Left cardiac atrium (tissue), 4 donors: Measurements from ENCODE around the gene PDAP1. TPM values are rescaled to one million over a fixed set of nuclear protein-coding genes. Genes with fewer than 3 reads are reported as not detected.
"Not testable (repeated sequence)": the region's sequence is repeated elsewhere in the genome, so short reads cannot be mapped to it uniquely, and the experiment has no call there.

ENCODE experiments used
- ATAC-seq, 2 donors: fragments of 200-7000 bp; cut with Tn5 transposase; one replicate each; pipeline ENCODE4 v1.9.1; 2020; ENCODE audit warnings: mild to moderate bottlenecking in 2 of 2, moderate library complexity in 2 of 2
- DNase-seq: peaks from one replicate; pipeline ENCODE4 v3.0.0-alpha.2; 2020
- intact Hi-C, 2 donors: fragments of 100-400 bp; cut with DNase I; formaldehyde crosslinking; loops; one replicate each; pipeline versions ENCODE4 v1.14.1 to v1.15.1; 2022 to 2023
- total RNA-seq, 2 donors: library from RNA; stranded (reverse); fragmentation: NEBNext Ultra II Directional; extraction: Animal tissue kit (Norgen Biotek cat#: 25700); gene quantifications; one replicate each; pipeline ENCODE4 v1.2.1, GENCODE V29; 2021
- donor health status: DM: no; HTN: yes; CAD: no.
- donor health status: DM: no; HTN: yes; CAD: no; lungs with severe emphysema.
- donor health status: DM: yes; HTN: yes; CAD: no.
- donor health status: Dilated cardiomyopathy.

Gene PDAP1
- total RNA-seq, 2 donors from 2014 or later, result 76.0 to 96.8 TPM

DNA sequence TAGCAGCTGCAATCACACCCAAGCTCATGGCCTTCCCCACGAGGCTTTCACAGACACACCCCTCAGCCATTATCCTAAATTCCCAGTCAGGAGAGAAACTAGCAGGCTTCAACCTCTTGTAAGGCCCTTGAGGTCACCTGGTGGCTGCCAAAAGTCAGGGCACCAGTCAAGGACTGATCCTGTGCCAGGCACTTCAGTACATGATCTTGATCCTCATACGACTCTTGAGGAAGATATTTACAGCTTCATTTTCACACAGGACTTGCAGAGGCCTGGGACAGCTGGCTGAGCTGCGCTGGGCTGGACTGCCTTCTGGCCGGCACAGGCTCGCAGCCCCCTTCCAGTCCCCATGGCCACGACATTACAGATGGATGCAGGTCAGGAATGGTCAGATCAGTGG, 8.8 kb downstream of the PDAP1 start:
- intact Hi-C loops, result no loop called here
- no peak for DNase-seq

DNA sequence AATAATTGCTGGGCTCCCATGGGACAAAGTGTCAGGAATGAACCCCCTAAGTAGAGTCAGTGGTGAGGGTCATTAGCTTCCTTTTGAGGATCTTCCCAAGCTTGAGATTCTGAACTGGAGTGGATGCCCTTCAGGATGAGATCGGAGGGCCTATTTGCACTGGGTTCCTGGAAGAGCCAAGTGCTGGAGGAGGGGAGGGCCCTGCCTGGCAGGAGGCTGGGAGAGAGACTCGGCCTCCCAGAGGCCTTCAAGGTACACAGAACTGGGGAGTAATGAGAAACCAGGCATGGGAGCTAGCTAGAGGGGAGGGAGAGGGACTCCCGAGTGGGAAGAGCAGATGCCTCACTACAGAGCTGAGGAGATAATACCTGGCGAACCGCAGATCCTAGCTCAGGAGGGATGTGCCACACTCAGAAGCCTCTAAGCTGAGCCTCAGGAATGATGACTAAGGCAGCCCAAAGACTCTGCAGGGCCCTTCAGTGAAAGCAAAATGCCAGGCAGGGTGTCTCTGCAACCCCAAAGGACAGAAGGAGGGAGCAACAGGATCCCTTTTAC, 9.4 kb downstream of the PDAP1 start:
- DNase-seq (no peak), ATAC-seq (no peak)
- intact Hi-C loops, result no loop called here

More for the DNA sequence above, 8.8 kb downstream of the PDAP1 start:
- no peak for ATAC-seq

DNA sequence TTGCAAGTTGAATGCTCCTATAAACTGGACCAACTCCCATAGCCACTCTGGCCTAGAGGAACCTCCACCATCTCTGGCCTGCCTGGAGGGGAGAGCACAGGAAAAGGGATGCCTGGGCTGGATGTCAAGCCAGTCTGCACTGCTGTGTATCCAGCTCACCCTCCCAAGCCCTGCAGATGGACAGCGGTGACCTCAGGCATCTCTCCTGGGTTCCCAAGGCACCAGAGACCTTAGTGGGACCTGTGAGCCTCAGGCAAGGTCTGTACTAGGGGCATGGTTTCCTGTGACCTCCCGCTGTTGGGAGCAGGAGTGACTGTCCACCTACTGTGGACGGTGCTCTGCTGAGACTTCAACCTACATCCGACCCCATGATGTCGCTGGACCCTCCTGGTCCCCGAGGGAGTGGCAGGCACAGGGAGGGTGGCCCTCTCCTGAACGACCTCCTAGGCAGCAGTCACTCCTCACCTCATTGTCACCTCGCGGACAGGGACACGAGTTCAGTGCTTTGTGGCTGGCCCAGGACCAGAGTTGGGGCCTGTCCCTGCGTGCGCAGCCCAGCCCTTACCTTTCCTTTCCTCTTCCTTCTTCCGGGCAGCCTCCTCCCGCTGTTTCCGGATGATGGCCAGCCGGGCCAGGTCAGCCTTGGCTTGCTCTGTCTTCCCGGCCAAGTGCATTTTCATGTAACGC, 11.0 kb downstream of the PDAP1 start:
- intact Hi-C loops, result no loop called here
- DNase-seq (no peak), ATAC-seq (no peak)

DNA sequence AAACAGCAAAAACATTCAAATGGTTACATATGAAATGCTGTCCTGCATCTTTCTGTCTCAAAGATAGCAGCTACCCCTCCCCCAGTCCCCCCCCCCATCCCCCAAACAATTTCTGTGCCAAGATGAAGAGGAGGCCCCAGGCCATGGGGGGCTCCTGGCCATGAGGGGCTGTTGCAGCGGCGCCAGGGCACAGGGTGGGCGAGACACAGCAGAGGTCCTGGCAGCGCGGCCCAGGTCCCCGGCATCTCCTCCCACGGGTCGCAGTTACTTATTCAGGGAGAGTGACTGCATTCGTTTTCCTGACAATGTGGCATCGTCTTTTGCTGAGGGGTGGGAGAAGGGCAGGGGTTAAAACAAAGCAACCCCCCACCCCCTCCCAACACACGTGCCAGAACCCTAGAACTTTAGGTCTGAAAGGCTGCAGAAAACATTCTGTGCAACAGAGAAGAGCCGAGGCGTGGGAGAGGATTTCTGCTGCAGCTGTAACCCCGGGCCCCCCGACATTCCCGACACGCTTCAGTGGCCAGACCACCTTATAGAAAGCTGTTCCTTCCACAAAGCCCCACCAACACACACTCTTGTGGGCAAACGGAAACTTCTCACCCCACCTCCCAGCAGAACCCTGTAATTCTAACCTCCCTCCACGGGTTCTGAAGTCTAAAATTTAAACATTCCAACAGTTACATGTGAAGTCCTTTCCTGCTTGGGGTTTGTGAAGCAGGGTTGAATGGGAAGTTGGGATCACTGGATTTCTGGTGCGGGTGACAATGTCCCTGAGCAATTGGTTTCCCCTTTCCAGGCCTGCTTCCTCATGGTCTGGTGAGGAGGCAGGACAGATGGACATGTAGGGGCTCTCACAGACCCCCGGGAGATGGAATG, 11.7 kb downstream of the PDAP1 start:
- intact Hi-C loops, result no loop called here
- DNase-seq (no peak), ATAC-seq (no peak)

DNA sequence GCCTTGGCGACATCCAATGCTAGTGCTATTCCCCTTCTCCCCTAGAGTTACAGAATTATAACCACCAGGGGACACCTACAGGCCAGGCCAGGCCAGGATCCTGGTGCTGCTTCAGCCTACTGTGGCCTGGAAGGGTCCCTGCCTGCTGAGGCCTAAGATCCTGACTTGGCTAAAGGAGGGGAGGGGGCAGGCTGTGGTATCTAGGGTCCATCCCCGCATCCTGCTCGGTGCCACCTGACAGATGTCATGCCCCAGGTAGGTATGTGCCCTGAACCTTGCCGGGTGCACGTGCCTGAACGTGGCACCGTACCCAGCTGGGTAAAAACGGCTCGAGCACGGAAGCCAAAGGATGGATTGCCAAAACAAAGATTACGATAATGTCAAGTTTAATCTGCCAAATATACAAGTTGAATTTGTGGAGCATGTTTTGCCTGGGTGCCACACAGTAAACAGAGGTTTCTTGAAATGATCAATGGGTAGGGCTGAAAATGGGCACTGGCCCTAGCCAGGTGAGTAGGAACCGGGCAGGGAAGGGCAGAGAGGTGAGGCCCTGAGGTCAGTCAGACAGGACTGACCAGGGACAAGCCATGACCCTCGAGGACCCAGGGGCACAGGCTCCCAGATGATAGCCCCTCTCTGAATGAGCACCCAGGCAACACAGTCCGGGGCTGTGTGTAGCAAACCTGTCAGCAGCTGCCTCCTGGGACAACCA, 12.6 kb downstream of the PDAP1 start:
- ATAC-seq (no peak), DNase-seq (no peak)
- intact Hi-C loops, result no loop called here

DNA sequence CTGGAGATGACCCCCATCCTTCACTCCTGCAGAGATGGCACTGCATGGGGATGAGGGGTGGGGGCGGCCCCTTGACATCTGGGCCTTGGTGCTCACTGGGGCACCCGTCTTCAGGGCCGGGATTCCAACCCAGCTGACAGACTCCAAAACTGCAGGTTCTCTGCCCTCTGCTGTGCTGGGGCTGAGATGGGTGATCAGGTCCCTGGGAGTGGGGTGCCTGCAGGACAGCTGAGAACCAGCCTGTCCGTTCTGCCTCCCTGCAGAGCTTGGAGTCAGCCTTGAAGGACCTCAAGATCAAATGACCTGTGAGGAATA, 14.3 kb downstream of the PDAP1 start:
- no peak for DNase-seq
- ATAC-seq, result no peak
- intact Hi-C loops, result no loop called here

DNA sequence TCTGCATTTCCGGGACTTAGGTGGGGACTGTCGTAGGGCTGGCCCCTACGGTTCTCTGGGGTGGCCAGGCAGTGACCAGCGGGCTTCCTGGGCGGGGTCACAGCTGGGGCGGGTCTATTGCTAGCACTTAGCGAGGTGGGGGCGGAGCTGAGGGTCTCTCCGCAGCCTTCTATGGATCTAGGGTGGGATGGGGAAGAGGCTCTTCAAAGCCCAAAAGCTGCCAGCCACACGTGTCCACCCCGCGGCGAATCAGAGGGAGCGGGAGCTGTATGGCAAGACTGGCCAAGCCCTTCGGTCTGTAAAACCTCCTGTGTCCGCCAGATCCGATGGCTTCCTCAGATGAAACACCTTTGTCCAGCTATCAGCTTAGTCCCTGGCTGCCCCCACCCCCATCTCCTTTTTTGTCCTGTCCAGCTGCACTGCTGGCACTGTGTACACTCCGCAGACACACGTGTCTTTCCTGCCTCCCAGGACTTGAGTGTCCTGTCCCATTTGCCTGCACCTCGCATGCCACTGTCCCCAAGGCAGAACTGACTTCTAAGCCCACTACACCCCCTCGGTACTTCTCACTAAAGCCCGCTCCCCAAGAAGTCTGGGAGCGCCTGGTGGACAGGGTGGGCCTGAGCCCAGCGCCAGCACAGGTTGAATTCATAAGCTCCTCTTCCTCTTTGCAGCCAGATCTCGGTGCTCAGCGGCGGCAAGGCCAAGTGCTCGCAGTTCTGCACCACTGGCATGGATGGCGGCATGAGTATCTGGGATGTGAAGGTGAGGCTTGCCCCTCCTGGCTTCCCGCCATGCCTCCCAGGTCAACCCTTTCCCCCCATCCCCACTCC, 14.8 kb downstream of the PDAP1 start:
- intact Hi-C loops, result no loop called here
- peak; percentile 60 to 76 for ATAC-seq
- DNase-seq, result peak; percentile 71

DNA sequence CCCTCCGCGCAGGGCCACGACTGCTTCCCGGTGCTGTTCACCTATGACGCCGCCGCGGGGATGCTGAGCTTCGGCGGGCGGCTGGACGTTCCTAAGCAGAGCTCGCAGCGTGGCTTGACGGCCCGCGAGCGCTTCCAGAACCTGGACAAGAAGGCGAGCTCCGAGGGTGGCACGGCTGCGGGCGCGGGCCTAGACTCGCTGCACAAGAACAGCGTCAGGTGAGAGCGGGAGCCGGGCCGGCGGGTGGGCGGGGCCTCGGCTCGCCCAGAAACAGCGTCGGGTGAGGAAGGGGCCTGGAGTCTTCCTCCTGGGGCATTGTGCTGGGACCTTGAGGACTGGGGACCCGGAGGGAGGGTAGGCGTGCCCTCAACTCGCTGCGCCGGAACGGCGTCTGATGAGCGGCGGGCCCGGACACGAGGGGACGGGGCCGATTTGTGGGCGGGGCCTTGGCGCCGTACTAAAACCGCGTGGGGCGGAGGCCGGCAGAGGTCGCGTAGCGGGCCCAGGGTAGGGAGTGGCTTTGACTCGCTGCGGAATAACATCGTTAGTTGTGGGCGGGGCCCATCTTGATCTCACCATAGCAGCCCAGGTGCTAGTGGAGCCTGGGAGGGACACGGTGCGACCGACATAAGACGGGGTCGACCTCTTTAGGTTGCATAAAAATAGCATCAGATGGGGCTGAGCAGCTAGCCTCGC, 15.6 kb downstream of the PDAP1 start:
- ATAC-seq (peak; percentile 84 to 86), DNase-seq (peak; percentile 88)
- intact Hi-C loops, result no loop called here

DNA sequence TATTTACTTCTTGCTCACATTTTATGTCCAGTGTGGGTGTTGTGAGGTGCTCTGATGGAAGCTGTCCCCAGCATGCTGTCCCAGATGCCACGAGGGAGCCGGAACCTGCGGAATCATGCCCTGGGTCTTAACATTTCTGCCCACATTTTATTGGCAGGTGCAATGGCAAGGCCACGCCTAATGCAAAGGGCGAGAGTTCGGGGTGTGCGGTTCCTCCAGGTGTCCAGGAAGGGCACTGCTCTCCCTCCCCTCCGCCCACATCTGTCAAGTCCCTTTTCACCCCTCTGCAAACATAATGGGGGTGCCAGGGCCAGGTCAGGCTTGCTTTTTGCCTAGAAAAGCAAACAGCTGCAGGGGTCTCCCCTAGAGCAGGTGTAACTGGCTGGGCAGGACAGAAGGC, 16.4 kb downstream of the PDAP1 start:
- DNase-seq (no peak), ATAC-seq (no peak)
- intact Hi-C loops, result no loop called here

DNA sequence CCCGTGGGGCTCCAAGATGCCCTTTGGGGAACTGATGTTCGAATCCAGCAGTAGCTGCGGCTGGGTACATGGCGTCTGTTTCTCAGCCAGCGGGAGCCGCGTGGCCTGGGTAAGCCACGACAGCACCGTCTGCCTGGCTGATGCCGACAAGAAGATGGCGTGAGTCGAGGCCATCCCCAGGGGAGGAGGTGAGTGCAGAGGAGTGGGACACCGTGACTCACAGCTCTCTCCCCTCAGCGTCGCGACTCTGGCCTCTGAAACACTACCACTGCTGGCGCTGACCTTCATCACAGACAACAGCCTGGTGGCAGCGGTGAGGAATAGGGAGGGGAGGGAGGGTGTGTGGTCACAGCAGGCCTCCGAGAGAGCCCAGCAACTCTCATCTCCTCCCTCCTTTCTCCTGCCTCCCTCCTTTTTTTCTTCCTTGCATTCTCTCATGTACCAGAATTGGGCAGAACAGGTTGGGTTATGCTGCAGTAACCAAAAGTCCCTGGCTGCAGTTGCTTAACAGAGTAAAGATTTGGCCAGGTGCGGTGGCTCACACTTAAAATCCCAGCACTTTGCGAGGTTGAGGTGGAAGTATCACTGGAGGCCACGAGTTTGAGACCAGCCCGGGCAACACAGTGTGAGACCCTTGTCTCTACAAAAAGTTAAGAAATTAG, 17.3 kb downstream of the PDAP1 start:
- DNase-seq (no peak), ATAC-seq (no peak)
- intact Hi-C loops, result no loop called here

DNA sequence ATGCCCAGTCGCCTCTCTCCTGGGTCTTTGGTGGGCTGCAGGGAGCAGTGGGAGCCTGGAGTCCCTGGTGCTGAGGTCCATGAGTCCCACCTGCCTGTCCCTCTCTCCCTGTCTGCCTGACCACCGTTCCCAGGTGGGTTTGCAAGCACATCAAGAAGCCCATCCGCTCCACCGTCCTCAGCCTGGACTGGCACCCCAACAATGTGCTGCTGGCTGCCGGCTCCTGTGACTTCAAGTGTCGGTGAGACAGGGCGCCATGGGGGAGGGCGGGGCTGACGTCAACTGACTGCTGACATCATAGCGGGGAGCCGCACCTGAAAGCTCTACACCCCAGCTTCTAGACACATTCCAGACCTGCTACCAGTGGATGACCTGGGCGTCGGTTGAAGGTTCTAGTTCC, 18.6 kb downstream of the PDAP1 start:
- ATAC-seq (no peak), DNase-seq (no peak)
- intact Hi-C loops, result no loop called here

DNA sequence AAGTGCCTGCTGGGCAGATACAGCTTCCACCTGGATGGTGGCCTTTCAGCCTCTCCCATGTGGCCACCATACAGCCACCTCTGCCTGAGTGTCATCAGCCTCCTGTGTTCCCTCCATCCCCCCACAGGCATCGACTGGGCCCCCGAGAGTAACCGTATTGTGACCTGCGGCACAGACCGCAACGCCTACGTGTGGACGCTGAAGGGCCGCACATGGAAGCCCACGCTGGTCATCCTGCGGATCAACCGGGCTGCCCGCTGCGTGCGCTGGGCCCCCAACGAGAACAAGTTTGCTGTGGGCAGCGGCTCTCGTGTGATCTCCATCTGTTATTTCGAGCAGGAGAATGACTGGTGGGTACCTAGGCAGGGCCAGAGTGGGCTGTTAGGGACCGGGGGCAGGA, 20.5 kb downstream of the PDAP1 start:
- DNase-seq (no peak), ATAC-seq (no peak)
- intact Hi-C loops, result no loop called here

DNA sequence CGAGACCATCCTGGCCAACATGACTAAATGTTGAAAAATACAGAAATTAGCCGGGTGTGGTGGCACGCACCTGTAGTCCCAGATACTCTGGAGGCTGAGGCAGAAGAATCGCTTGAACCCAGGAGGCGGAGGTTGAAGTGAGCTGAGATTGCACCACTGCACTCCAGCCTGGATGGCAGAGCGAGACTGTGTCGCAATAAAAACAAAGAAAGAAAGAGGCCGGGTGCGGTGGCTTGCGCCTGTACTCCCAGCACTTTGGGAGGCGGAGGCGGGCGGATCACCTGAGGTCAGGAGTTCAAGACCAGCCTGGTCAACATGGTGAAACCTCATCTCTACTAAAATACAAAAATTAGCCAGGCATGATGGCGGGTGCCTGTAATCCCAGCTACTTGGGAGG, 21.2 kb downstream of the PDAP1 start:
- ATAC-seq, DNase-seq, intact Hi-C loops: not testable (repeated sequence)

DNA sequence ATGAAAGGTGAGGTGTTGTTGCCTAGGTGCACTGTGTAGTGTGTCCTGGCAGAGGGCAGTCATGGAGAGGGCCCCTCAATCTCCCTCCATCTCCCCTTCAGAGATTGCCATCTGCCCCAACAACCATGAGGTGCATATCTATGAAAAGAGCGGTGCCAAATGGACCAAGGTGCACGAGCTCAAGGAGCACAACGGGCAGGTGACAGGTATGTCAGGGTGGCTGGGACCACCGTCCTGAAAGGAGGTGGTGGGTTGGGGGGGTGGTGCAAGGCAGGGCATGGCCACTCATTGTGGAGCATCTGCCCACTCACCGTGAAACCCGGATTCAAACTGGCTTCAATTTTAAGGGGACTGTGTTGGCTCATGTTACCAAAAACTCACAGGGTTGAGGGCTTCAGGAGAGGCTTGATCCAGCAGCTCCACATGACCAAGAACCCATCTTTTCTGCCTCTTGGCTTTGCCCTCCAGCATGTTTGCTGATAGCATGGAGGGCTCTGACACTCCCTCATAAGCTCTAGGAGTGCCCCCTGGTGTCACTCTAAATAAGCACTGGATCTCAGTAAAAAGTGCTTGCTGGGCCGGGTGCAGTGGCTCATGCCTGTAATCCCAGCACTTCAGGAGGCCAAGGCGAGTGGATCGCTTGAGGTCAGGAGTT, 21.7 kb downstream of the PDAP1 start:
- ATAC-seq (no peak), DNase-seq (no peak)
- intact Hi-C loops, result no loop called here

DNA sequence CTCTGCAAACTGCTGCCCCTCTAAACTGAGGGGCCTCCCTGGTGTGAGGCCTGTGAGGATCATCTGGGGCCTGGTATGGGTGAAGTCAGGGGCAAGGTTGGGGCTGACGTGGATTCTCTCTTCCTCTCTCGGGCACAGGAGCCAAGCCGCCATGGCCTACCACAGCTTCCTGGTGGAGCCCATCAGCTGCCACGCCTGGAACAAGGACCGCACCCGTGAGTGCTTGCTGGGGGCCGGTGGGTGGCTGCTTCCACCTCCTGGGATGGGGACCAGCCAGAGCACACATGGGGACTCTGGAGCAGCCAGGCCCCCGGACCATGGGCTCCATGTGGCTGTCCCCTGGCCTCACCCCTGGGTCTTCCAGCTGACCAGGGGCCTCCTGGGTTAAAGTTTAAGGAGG, 22.8 kb downstream of the PDAP1 start:
- intact Hi-C loops, result no loop called here
- ATAC-seq, result no peak
- DNase-seq, result no peak

DNA sequence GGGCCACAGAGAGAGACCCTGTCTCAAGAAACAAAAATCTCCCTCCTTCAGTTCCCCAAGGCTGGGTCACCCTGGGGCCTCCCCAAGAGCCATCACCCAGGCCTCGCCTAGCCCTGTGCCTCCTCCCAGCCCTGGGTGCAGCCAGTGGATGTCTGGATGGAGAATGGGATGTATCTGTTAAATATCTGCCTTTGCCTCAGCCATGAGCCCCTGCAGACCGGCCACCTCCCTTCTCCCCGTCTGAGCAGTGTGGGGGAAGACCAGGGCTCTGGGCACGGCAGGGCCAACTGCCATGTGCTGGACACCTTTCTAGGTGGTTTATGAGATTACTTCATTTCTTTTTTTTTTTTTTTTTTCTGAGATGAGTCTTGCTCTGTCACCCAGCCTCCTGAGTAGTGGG, 23.9 kb downstream of the PDAP1 start:
- ATAC-seq, result no peak
- intact Hi-C loops, result no loop called here
- no peak for DNase-seq

DNA sequence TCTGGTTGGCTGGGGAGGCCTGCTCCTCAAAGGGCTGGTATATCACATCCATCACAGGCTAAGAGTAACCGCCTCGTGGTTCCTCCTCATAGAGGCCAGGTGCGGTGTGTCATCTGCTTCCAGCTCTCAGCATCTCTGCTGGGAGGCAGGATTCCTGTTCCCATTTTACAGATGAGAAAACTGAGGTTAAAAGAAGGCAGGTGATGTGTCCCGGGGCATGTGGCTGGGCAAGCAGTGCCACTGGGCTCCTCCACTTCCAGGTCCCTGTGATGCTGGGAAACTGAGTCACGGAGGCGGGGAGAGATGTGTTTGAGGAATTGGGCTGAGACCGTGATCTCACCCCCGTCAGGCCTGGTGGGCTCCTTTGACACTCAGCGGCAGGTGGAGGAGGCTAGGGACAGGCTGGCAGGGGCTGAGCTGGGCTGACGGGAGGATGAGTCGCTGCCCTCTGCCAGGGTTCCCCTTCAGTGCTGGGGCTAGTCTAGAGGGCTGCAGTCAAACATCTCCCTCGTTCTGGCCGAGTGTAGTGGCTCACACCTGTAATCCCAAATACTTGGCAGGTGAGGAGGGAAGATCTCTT, 24.5 kb downstream of the PDAP1 start:
- DNase-seq, result no peak
- no peak for ATAC-seq
- intact Hi-C loops, result no loop called here
